ENCODE data around the gene CCT2.

CCT2 gene

GRCh38 chr12:69620921-69621320 lies 35.7 kb downstream of the CCT2 start:
- no peaks in the 10 kb centered on the region for H3K27me3 ChIP-seq (ENCODE audit: control insufficient read depth, insufficient read depth, low read length)

DNA sequence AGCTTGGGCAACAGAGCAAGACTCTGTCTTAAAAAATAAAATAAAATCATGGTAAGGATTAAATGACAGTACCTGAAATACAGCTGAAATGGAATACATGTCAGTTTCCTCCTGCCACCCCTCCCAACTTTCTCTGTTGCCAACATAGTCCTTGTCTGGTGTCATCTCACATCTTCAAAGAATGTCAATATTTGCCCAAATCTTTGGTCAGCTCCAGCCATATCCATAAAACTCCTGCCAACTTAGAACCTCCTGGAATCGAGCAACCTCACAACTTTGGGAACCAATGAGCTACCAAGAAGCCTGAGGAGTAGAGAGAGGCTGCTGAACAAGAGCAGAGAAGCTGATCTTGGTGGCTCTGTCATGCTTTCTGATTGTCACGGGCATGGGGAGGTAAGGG lies 36.3 kb downstream of the CCT2 start:
- Histone ChIP-seq H3K27me3 (ENCODE audit: control insufficient read depth, insufficient read depth, low read length) (no peaks in the 10 kb centered on the region), H3K27ac (ENCODE audit: low read depth, low read length) (no peak overlapping the region), H3K36me3 (ENCODE audit: control insufficient read depth, insufficient read depth, low read length) (no peaks in the 10 kb centered on the region), H3K4me3 (ENCODE audit: low read length) (no peak overlapping the region), H3K9ac (ENCODE audit: low read length) (no peak overlapping the region), H3K4me1 (ENCODE audit: control insufficient read depth, insufficient read depth, low read length) (no peaks in the 10 kb centered on the region)

More at GRCh38 chr12:69620921-69621320, 35.7 kb downstream of the CCT2 start:
- no peaks in the 10 kb centered on the region for H3K4me1 ChIP-seq (ENCODE audit: control insufficient read depth, insufficient read depth, low read length)
- no peak overlapping the region for H3K27ac ChIP-seq (ENCODE audit: low read depth, low read length)
- H3K9ac ChIP-seq (ENCODE audit: low read length) = no peak overlapping the region
- no peak overlapping the region for H3K4me3 ChIP-seq (ENCODE audit: low read length)
- H3K36me3 ChIP-seq (ENCODE audit: control insufficient read depth, insufficient read depth, low read length) = no peaks in the 10 kb centered on the region

DNA sequence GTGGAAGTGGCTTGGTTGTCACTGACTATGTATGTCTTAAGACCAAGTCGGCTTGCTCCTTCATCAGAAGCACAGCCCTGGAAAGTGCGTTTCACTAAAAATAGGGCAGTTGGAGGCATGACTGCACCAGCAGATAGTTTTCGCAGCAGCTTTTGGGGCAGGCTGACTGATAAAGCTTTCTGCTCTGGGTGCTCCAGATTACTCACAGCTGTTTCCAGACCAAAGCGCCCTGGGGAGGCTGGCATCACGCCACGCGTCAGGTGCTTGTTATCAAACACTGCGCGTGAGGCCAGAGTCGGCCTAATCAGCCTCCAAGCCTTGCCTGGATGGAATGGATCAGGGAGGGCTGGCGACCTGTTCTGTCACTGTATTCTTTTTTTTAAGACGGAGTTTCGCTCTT lies 38.7 kb downstream of the CCT2 start:
- Histone ChIP-seq H3K9ac (ENCODE audit: low read length) (no peak overlapping the region), H3K27me3 (ENCODE audit: control insufficient read depth, insufficient read depth, low read length) (no peaks in the 10 kb centered on the region), H3K4me3 (ENCODE audit: low read length) (no peak overlapping the region), H3K36me3 (ENCODE audit: control insufficient read depth, insufficient read depth, low read length) (no peaks in the 10 kb centered on the region), H3K4me1 (ENCODE audit: control insufficient read depth, insufficient read depth, low read length) (no peaks in the 10 kb centered on the region), H3K27ac (ENCODE audit: low read depth, low read length) (no peak overlapping the region)

DNA sequence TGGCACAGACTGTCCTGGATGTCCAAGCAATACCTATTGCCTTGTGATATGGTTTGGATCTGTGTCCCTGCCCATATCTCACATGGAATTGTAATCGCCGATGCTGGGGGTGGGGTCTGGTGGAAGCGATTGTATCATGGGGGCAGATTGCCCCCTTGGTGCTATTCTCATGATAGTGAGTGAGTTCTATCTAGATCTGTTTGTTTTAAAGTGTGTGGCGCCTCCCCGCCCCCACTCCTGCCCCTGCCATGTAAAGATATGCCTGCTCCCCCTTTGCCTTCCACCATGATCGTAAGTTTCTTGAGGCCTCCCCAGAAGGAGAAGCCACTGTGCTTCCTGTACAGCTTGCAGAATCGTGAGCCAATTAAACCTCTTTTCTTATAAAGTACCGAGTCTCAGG lies 42.2 kb downstream of the CCT2 start:
- no peaks in the 10 kb centered on the region for H3K4me1 ChIP-seq (ENCODE audit: control insufficient read depth, insufficient read depth, low read length)
- H3K27ac ChIP-seq (ENCODE audit: low read depth, low read length) = no peak overlapping the region
- H3K27me3 ChIP-seq (ENCODE audit: control insufficient read depth, insufficient read depth, low read length) = no peaks in the 10 kb centered on the region
- H3K4me3 ChIP-seq (ENCODE audit: low read length) = no peak overlapping the region
- H3K36me3 ChIP-seq (ENCODE audit: control insufficient read depth, insufficient read depth, low read length) = no peaks in the 10 kb centered on the region
- H3K9ac ChIP-seq (ENCODE audit: low read length) = no peak overlapping the region

GRCh38 chr12:69630191-69630590 lies 44.9 kb downstream of the CCT2 start:
- H3K4me1 ChIP-seq (ENCODE audit: control insufficient read depth, insufficient read depth, low read length) = no peaks in the 10 kb centered on the region
- H3K9ac ChIP-seq (ENCODE audit: low read length) = no peak overlapping the region
- no peak overlapping the region for H3K27ac ChIP-seq (ENCODE audit: low read depth, low read length)
- no peaks in the 10 kb centered on the region for H3K27me3 ChIP-seq (ENCODE audit: control insufficient read depth, insufficient read depth, low read length)
- no peak overlapping the region for H3K4me3 ChIP-seq (ENCODE audit: low read length)
- H3K36me3 ChIP-seq (ENCODE audit: control insufficient read depth, insufficient read depth, low read length) = no peaks in the 10 kb centered on the region

GRCh38 chr12:69633061-69633460 lies 47.8 kb downstream of the CCT2 start:
- no peaks in the 10 kb centered on the region for H3K4me1 ChIP-seq (ENCODE audit: control insufficient read depth, insufficient read depth, low read length)
- no peak overlapping the region for H3K4me3 ChIP-seq (ENCODE audit: low read length)
- H3K9ac ChIP-seq (ENCODE audit: low read length) = no peak overlapping the region
- H3K27me3 ChIP-seq (ENCODE audit: control insufficient read depth, insufficient read depth, low read length) = no peaks in the 10 kb centered on the region
- H3K27ac ChIP-seq (ENCODE audit: low read depth, low read length) = no peak overlapping the region
- H3K36me3 ChIP-seq (ENCODE audit: control insufficient read depth, insufficient read depth, low read length) = no peaks in the 10 kb centered on the region

GRCh38 chr12:69639400-69640016 lies 54.2 kb downstream of the CCT2 start:
- H3K36me3 ChIP-seq (ENCODE audit: control insufficient read depth, insufficient read depth, low read length) = no peaks in the 10 kb centered on the region
- no peaks in the 10 kb centered on the region for H3K4me1 ChIP-seq (ENCODE audit: control insufficient read depth, insufficient read depth, low read length)
- H3K27ac ChIP-seq (ENCODE audit: low read depth, low read length) = no peak overlapping the region
- H3K27me3 ChIP-seq (ENCODE audit: control insufficient read depth, insufficient read depth, low read length) = no peaks in the 10 kb centered on the region
- no peak overlapping the region for H3K9ac ChIP-seq (ENCODE audit: low read length)
- no peak overlapping the region for H3K4me3 ChIP-seq (ENCODE audit: low read length)

DNA sequence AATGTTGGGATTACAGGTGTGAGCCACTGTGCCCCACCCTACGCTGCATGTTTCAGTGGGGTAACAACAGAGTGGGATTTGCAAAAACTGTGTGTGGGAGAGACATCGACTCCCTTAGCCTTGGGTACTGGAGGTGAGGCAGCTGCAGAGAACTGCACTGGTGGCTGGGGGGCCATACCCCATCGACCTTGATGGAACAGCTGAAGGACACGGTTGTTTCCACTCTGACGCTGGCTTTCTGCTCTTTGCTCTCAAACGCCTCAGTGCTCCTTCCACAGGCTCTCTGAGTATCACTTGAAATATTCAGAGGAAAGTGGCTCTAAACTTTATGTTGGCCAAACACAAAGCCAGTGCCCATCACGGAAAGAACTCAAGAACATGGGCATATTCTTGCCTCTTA lies 56.3 kb downstream of the CCT2 start:
- H3K27me3 ChIP-seq (ENCODE audit: control insufficient read depth, insufficient read depth, low read length) = no peaks in the 10 kb centered on the region
- H3K9ac ChIP-seq (ENCODE audit: low read length) = no peak overlapping the region
- H3K4me1 ChIP-seq (ENCODE audit: control insufficient read depth, insufficient read depth, low read length) = no peaks in the 10 kb centered on the region
- no peaks in the 10 kb centered on the region for H3K36me3 ChIP-seq (ENCODE audit: control insufficient read depth, insufficient read depth, low read length)
- no peak overlapping the region for H3K4me3 ChIP-seq (ENCODE audit: low read length)
- no peak overlapping the region for H3K27ac ChIP-seq (ENCODE audit: low read depth, low read length)

DNA sequence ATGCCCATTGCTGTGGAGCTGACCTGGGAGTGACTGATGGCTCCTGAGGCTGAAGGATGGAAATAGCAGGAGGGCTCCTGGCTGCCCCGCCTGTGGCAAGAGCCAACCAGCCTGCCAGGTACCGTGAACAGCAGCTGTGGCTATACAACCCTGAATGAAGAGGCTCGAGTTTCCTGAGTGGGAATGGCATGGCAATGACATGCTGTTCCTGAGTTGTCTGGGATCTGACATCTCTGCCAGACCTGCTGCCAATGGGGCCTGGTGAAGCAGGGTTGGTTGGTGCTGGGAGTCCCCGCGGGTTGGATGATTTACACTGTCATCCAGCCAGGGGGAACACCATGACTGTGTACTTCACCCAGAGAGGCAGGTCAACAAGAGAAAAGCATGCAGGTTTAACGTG lies 57.3 kb downstream of the CCT2 start:
- Histone ChIP-seq H3K27me3 (ENCODE audit: control insufficient read depth, insufficient read depth, low read length) (no peaks in the 10 kb centered on the region), H3K4me3 (ENCODE audit: low read length) (no peak overlapping the region), H3K36me3 (ENCODE audit: control insufficient read depth, insufficient read depth, low read length) (no peaks in the 10 kb centered on the region), H3K27ac (ENCODE audit: low read depth, low read length) (no peak overlapping the region), H3K9ac (ENCODE audit: low read length) (no peak overlapping the region), H3K4me1 (ENCODE audit: control insufficient read depth, insufficient read depth, low read length) (no peaks in the 10 kb centered on the region)

GRCh38 chr12:69644511-69644910 lies 59.3 kb downstream of the CCT2 start:
- no peak overlapping the region for H3K9ac ChIP-seq (ENCODE audit: low read length)
- H3K36me3 ChIP-seq (ENCODE audit: control insufficient read depth, insufficient read depth, low read length) = no peaks in the 10 kb centered on the region
- H3K4me1 ChIP-seq (ENCODE audit: control insufficient read depth, insufficient read depth, low read length) = no peaks in the 10 kb centered on the region
- H3K27ac ChIP-seq (ENCODE audit: low read depth, low read length) = no peak overlapping the region
- H3K4me3 ChIP-seq (ENCODE audit: low read length) = no peak overlapping the region
- H3K27me3 ChIP-seq (ENCODE audit: control insufficient read depth, insufficient read depth, low read length) = no peaks in the 10 kb centered on the region

DNA sequence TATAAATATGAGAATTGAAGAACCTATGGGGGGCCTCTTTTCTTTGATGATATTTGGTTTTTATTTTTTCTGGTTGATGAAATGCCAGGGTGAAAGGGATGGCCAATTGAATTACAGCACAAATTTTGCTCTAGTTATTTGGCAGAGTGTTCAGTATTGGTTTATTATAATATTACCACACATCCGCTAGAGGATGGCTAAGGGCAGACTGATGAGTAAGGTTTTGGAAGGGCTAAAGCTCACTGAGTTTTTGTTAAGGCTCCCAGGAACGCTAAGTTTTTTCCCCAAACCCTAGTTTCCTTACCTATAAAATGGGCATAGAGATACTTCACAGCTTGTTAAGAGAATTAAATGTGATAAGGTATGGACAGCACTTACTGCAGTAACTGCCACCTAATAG lies 59.8 kb downstream of the CCT2 start:
- no peaks in the 10 kb centered on the region for H3K4me1 ChIP-seq (ENCODE audit: control insufficient read depth, insufficient read depth, low read length)
- no peaks in the 10 kb centered on the region for H3K36me3 ChIP-seq (ENCODE audit: control insufficient read depth, insufficient read depth, low read length)
- H3K27ac ChIP-seq (ENCODE audit: low read depth, low read length) = no peak overlapping the region
- no peaks in the 10 kb centered on the region for H3K27me3 ChIP-seq (ENCODE audit: control insufficient read depth, insufficient read depth, low read length)
- no peak overlapping the region for H3K4me3 ChIP-seq (ENCODE audit: low read length)
- no peak overlapping the region for H3K9ac ChIP-seq (ENCODE audit: low read length)

GRCh38 chr12:69647178-69647577 lies 61.9 kb downstream of the CCT2 start:
- no peaks in the 10 kb centered on the region for H3K36me3 ChIP-seq (ENCODE audit: control insufficient read depth, insufficient read depth, low read length)
- no peaks in the 10 kb centered on the region for H3K27me3 ChIP-seq (ENCODE audit: control insufficient read depth, insufficient read depth, low read length)
- no peak overlapping the region for H3K4me3 ChIP-seq (ENCODE audit: low read length)
- H3K9ac ChIP-seq (ENCODE audit: low read length) = no peak overlapping the region
- H3K4me1 ChIP-seq (ENCODE audit: control insufficient read depth, insufficient read depth, low read length) = no peaks in the 10 kb centered on the region
- H3K27ac ChIP-seq (ENCODE audit: low read depth, low read length) = no peak overlapping the region

DNA sequence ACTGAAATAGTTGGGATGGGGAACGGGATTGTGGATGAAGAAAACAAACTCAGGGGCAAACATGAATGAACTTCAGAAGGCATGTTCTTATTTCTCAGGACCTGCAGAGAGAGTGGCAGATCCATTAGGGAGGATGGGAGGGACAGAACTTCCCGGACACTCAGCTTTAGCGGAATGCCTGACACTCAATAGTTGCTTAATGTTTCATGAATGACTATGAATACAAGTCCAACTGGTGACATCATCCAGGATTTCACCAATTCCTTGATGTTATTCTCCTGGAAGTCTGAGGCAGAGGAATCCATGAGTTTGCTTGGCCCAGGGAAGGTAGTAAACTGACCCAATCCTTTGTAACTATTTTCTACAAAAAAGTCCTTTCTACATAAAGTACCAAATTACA lies 63.2 kb downstream of the CCT2 start:
- no peak overlapping the region for H3K27ac ChIP-seq (ENCODE audit: low read depth, low read length)
- H3K4me1 ChIP-seq (ENCODE audit: control insufficient read depth, insufficient read depth, low read length) = no peaks in the 10 kb centered on the region
- no peak overlapping the region for H3K9ac ChIP-seq (ENCODE audit: low read length)
- H3K4me3 ChIP-seq (ENCODE audit: low read length) = no peak overlapping the region
- H3K36me3 ChIP-seq (ENCODE audit: control insufficient read depth, insufficient read depth, low read length) = no peaks in the 10 kb centered on the region
- no peaks in the 10 kb centered on the region for H3K27me3 ChIP-seq (ENCODE audit: control insufficient read depth, insufficient read depth, low read length)

Data from rectal smooth muscle tissue (tissue), 1 donor.